Hepatocyte (in vitro differentiated cells): Measurements from ENCODE around the gene SORCS3.

Experiments
- EZH2phosphoT487 ChIP-seq: fragments of 200-600 bp; sonication (generic); IDR thresholded peaks from one replicate; pipeline ENCODE4 v1.6.1; 2018; ENCODE audit warnings: antibody characterized with exemption, mild to moderate bottlenecking, low read depth, moderate library complexity; ENCODE audit not compliant: unreplicated experiment, severe bottlenecking
- TF ChIP-seq, protein P1 (sequence below): fragments of 200-600 bp; sonication (generic); IDR thresholded peaks from 2 replicates; pipeline ENCODE4 v1.5.1; 2016; ENCODE audit warnings: antibody characterized with exemption, mild to moderate bottlenecking; ENCODE audit not compliant: poor library complexity

DNA sequence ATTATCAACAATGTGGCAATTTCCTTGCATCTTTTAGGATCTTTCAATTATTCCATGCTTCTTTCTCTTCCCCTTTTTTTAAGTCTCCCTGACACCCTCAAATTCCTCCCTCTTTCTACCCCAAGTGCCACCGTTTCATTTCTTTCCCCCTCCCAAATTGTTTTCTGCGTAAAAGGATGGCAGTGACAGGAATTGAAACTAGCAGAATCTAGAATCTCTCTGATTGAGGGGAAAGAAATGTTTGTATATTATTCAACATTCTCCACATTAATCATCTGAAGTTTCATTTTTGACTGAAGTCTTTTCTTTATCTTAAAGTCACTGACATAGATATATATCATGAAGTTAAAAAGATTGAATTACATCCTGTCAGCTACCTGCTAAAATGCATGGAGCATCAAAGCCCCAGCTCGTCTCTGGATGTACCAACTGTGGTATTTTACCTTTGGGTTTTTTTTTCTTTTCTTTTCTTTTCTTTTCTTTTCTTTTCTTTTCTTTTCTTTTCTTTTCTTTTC, 633.5 kb downstream of the SORCS3 start:
- TF ChIP-seq, protein P1, sequence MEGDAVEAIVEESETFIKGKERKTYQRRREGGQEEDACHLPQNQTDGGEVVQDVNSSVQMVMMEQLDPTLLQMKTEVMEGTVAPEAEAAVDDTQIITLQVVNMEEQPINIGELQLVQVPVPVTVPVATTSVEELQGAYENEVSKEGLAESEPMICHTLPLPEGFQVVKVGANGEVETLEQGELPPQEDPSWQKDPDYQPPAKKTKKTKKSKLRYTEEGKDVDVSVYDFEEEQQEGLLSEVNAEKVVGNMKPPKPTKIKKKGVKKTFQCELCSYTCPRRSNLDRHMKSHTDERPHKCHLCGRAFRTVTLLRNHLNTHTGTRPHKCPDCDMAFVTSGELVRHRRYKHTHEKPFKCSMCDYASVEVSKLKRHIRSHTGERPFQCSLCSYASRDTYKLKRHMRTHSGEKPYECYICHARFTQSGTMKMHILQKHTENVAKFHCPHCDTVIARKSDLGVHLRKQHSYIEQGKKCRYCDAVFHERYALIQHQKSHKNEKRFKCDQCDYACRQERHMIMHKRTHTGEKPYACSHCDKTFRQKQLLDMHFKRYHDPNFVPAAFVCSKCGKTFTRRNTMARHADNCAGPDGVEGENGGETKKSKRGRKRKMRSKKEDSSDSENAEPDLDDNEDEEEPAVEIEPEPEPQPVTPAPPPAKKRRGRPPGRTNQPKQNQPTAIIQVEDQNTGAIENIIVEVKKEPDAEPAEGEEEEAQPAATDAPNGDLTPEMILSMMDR = no peak
- no peak for TF ChIP-seq EZH2phosphoT487
